Sigmoid colon (tissue), 4 donors: ENCODE results near the gene ZNF683.

Experiments
- CTCF ChIP-seq, 4 experiments: fragments of 450-650 bp in 3 of 4; fragments of 200-600 bp in 1 of 4; IDR thresholded peaks; one replicate each; pipeline ENCODE4 v1.5.1; 2016 to 2019; ENCODE audit warnings: antibody characterized with exemption in 4 of 4, mild to moderate bottlenecking in 3 of 4, moderate library complexity in 2 of 4
- EP300 ChIP-seq, 4 donors: sonication (generic); formaldehyde crosslinking; IDR thresholded peaks; one replicate each; pipeline ENCODE4 v1.6.1; 2017; ENCODE audit warnings: antibody characterized with exemption in 4 of 4

GRCh38 chr1:26360807-26361604 is 11.5 kb downstream of the ZNF683 start:
- no peak for TF ChIP-seq EP300 (IDR thresholded peaks at IDR 0.05)
- no peak for TF ChIP-seq CTCF (IDR thresholded peaks at IDR 0.05)
